Colonic mucosa (tissue), 4 donors: Measurements from ENCODE around the gene NLN. TPM values are rescaled to one million over a fixed set of nuclear protein-coding genes. Genes with fewer than 3 reads are reported as not detected.
"Not testable (repeated sequence)": the region's sequence is repeated elsewhere in the genome, so short reads cannot be mapped to it uniquely, and the experiment has no call there.

ENCODE experiments used
- DNase-seq: peaks from one replicate; pipeline ENCODE4 v3.0.0-alpha.2; 2020
- H3K27ac ChIP-seq: fragments of 200-600 bp; one replicate; pipeline ENCODE4 v1.8.0; 2021
- H3K27me3 ChIP-seq: fragments of 200-600 bp; one replicate; pipeline ENCODE4 v1.8.0; 2021
- H3K36me3 ChIP-seq: fragments of 200-600 bp; one replicate; pipeline ENCODE4 v1.8.0; 2021
- H3K4me1 ChIP-seq: fragments of 200-600 bp; one replicate; pipeline ENCODE4 v1.8.0; 2021; ENCODE audit warnings: mild to moderate bottlenecking
- H3K4me3 ChIP-seq: fragments of 200-600 bp; one replicate; pipeline ENCODE4 v1.8.0; 2021
- H3K9ac ChIP-seq, 2 donors: one replicate each; pipeline ENCODE4 v1.7.0; 2013; ENCODE audit warnings: control low read depth in 2 of 2, low read depth in 2 of 2, low read length in 2 of 2
- H3K9me3 ChIP-seq: fragments of 200-600 bp; one replicate; pipeline ENCODE4 v1.8.0; 2021
- CTCF ChIP-seq: fragments of 200-600 bp; IDR thresholded peaks from one replicate; pipeline ENCODE4 v1.8.0; 2022; ENCODE audit warnings: antibody characterized with exemption, mild to moderate bottlenecking
- intact Hi-C: fragments of 100-400 bp; cut with DNase I; formaldehyde crosslinking; loops from one replicate; pipeline ENCODE4 v1.14.1; 2022
- total RNA-seq, 2 donors: library from RNA; stranded (reverse); fragmentation: NEBNext Ultra II Directional in 1 of 2; extraction: Animal tissue kit (Norgen Biotek cat#: 25700) in 1 of 2; gene quantifications; one replicate each; pipeline ENCODE4 v1.2.1, GENCODE V29; 2021
- donor health status: healthy.
- donor health status: DM: no; HTN: no; CAD: no.
- donor health status: DM: no; HTN: no; CAD: no.

Gene NLN
- total RNA-seq, 2 donors from 2014 or later: 13.7 to 24.6 TPM

GRCh38 chr5:65832603-65833228, 110.7 kb downstream of the NLN start:
- DNase-seq: no peak
- Histone ChIP-seq H3K36me3 (no peaks in the 10 kb centered on the region), H3K4me1 (no peaks in the 10 kb centered on the region), H3K4me3 (no peak overlapping the region), H3K27me3 (no peaks in the 10 kb centered on the region), H3K27ac (no peak overlapping the region), H3K9me3 (no peaks in the 10 kb centered on the region), H3K9ac (no peak overlapping the region)
- TF ChIP-seq CTCF: no peak
- intact Hi-C loops: no loop called here

- no peaks in the 10 kb centered on the region for H3K4me1 ChIP-seq
Observed at GRCh38 chr5:65833780-65834179, 111.8 kb downstream of the NLN start.

GRCh38 chr5:65834306-65834705, 112.3 kb downstream of the NLN start:
- intact Hi-C loops: no loop called here
- Histone ChIP-seq H3K9me3 (no peaks in the 10 kb centered on the region), H3K36me3 (no peaks in the 10 kb centered on the region), H3K27me3 (no peaks in the 10 kb centered on the region), H3K9ac (no peak overlapping the region), H3K4me3 (no peak overlapping the region), H3K4me1 (no peaks in the 10 kb centered on the region), H3K27ac (no peak overlapping the region)
- no peak for DNase-seq
- TF ChIP-seq CTCF: no peak

More at GRCh38 chr5:65833780-65834179, 111.8 kb downstream of the NLN start:
- no peak for DNase-seq
- Histone ChIP-seq H3K27me3 (no peaks in the 10 kb centered on the region), H3K4me3 (no peak overlapping the region), H3K9me3 (no peaks in the 10 kb centered on the region), H3K9ac (no peak overlapping the region), H3K27ac (no peak overlapping the region), H3K36me3 (no peaks in the 10 kb centered on the region)
- intact Hi-C loops: no loop called here
- TF ChIP-seq CTCF: no peak

- Histone ChIP-seq H3K27ac (no peak overlapping the region), H3K36me3 (no peaks in the 10 kb centered on the region), H3K27me3 (no peaks in the 10 kb centered on the region), H3K4me1 (no peaks in the 10 kb centered on the region), H3K9ac (no peak overlapping the region), H3K9me3 (no peaks in the 10 kb centered on the region), H3K4me3 (no peak overlapping the region)
- TF ChIP-seq CTCF: no peak
- intact Hi-C loops: no loop called here
- no peak for DNase-seq
Observed at GRCh38 chr5:65835191-65835590, 113.2 kb downstream of the NLN start.

GRCh38 chr5:65837139-65837538, 115.1 kb downstream of the NLN start:
- intact Hi-C loops: no loop called here
- Histone ChIP-seq H3K9ac (no peak overlapping the region), H3K27ac (no peak overlapping the region), H3K36me3 (no peaks in the 10 kb centered on the region), H3K9me3 (no peaks in the 10 kb centered on the region), H3K4me1 (no peaks in the 10 kb centered on the region), H3K27me3 (no peaks in the 10 kb centered on the region), H3K4me3 (no peak overlapping the region)
- TF ChIP-seq CTCF: no peak
- no peak for DNase-seq

GRCh38 chr5:65839170-65839569, 117.2 kb downstream of the NLN start:
- H3K27me3 ChIP-seq, H3K4me3 ChIP-seq, intact Hi-C loops, H3K9me3 ChIP-seq, DNase-seq, H3K27ac ChIP-seq, H3K4me1 ChIP-seq, H3K36me3 ChIP-seq, H3K9ac ChIP-seq: not testable (repeated sequence)
